H1 (cell line): ENCODE data around the gene MCF2L. TPM values are rescaled to one million over a fixed set of nuclear protein-coding genes. Genes with fewer than 3 reads are reported as not detected.

ENCODE experiments used
- CTCF ChIA-PET: fragments of 300-600 bp; sonication (Branson Sonifier 250); formaldehyde crosslinking; loops from one replicate; lab custom pipeline; 2021; ENCODE audit not compliant: partially characterized antibody; lab: Charles Lee
- POLR2A ChIA-PET: fragments of 300-600 bp; sonication (Branson Sonifier 250); formaldehyde crosslinking; loops from one replicate; lab custom pipeline; 2021; ENCODE audit warnings: inconsistent platforms; ENCODE audit not compliant: partially characterized antibody; lab: Charles Lee
- DNase-seq, 2 experiments: peaks; one replicate each; pipeline versions ENCODE4 v3.0.0 to v3.0.0-alpha.2; 2010 to 2022; ENCODE audit warnings: low spot score in 2 of 2, low read depth in 1 of 2, mixed read lengths in 1 of 2
- FAIRE-seq: peaks from 2 replicates; lab custom pipeline; 2011; peaks lifted over from hg19 to GRCh38; lab: Jason Lieb, UNC
- H2AFZ ChIP-seq: 2 replicates; pipeline ENCODE4 v1.8.1; 2012; ENCODE audit warnings: low read length, inconsistent platforms
- H2AK5ac ChIP-seq: 2 replicates; pipeline ENCODE4 v1.6.1; 2013; ENCODE audit warnings: low read depth, low read length
- H2BK120ac ChIP-seq: replicated peaks from 2 replicates; pipeline ENCODE3; 2013; ENCODE audit warnings: low read depth, low read length, inconsistent platforms
- H2BK12ac ChIP-seq: 2 replicates; pipeline ENCODE4 v1.6.1; 2013; ENCODE audit warnings: low read depth, low read length
- H2BK15ac ChIP-seq: 2 replicates; pipeline ENCODE4 v1.6.1; 2013; ENCODE audit warnings: low read length
- H2BK20ac ChIP-seq: 2 replicates; pipeline ENCODE4 v1.6.1; 2013; ENCODE audit warnings: low read length
- H2BK5ac ChIP-seq: 2 replicates; pipeline ENCODE4 v1.6.1; 2013; ENCODE audit warnings: low read depth, low read length
- H3K14ac ChIP-seq: 2 replicates; pipeline ENCODE4 v1.6.1; 2013; ENCODE audit warnings: inconsistent platforms; ENCODE audit not compliant: insufficient read length
- H3K18ac ChIP-seq: 2 replicates; pipeline ENCODE4 v1.6.1; 2013; ENCODE audit warnings: low read length; ENCODE audit errors: extremely low read depth
- H3K23ac ChIP-seq: 2 replicates; pipeline ENCODE4 v1.6.1; 2013; ENCODE audit warnings: inconsistent platforms; ENCODE audit not compliant: insufficient read length
- H3K23me2 ChIP-seq: 2 replicates; pipeline ENCODE4 v1.6.1; 2013; ENCODE audit warnings: low read depth, low read length
- H3K27ac ChIP-seq: 2 replicates; pipeline ENCODE4 v1.6.1; 2011; ENCODE audit warnings: low read depth, low read length, inconsistent platforms
- H3K27me3 ChIP-seq, 4 experiments: replicated peaks in 1 of 4; 1 replicate in 1 of 4; 2 replicates in 3 of 4; pipeline versions ENCODE4 v1.6.1 to v1.8.1; 2011 to 2013; ENCODE audit warnings: low read length in 3 of 4, mild to moderate bottlenecking in 3 of 4, inconsistent platforms in 2 of 4, mixed read lengths in 2 of 4, moderate library complexity in 1 of 4; ENCODE audit not compliant: control insufficient read depth in 3 of 4, insufficient read depth in 3 of 4; ENCODE audit errors: extremely low read depth in 1 of 4
- H3K36me3 ChIP-seq, 4 experiments: 2 replicates each; pipeline versions ENCODE4 v1.6.1 to v1.8.1; 2011 to 2013; ENCODE audit warnings: mild to moderate bottlenecking in 4 of 4, low read length in 3 of 4, moderate library complexity in 2 of 4, control low read depth in 1 of 4, inconsistent platforms in 1 of 4; ENCODE audit not compliant: insufficient read depth in 4 of 4, control insufficient read depth in 2 of 4
- H3K4ac ChIP-seq: replicated peaks from 2 replicates; pipeline ENCODE3; 2013; ENCODE audit warnings: low read length, low read depth, mixed read lengths, inconsistent platforms; ENCODE audit not compliant: insufficient read length
- H3K4me1 ChIP-seq, 4 experiments: replicated peaks in 1 of 4; 1 replicate in 1 of 4; 2 replicates in 3 of 4; pipeline versions ENCODE4 v1.6.1 to v1.8.1; 2011 to 2013; ENCODE audit warnings: low read length in 3 of 4, inconsistent platforms in 2 of 4, mixed read lengths in 1 of 4; ENCODE audit not compliant: insufficient read depth in 4 of 4, control insufficient read depth in 3 of 4
- H3K4me2 ChIP-seq, 2 experiments: 2 replicates each; pipeline versions ENCODE4 v1.6.1 to v1.8.1; 2011 to 2013; ENCODE audit warnings: low read depth in 2 of 2, low read length in 2 of 2, control low read depth in 1 of 2, inconsistent platforms in 1 of 2, mild to moderate bottlenecking in 1 of 2; ENCODE audit not compliant: insufficient read depth in 1 of 2
- H3K4me3 ChIP-seq, 4 experiments: fragments of 200-600, 300-600 bp in 1 of 4; sonication (generic), shearing (Covaris generic), sonication (Bioruptor Twin) in 1 of 4; 2 replicates each; pipeline versions ENCODE4 v1.5.1 to v1.8.1; 2011 to 2016; ENCODE audit warnings: low read length in 4 of 4, low read depth in 3 of 4, control low read depth in 2 of 4, inconsistent platforms in 2 of 4, mild to moderate bottlenecking in 2 of 4, mixed read lengths in 1 of 4, moderate library complexity in 1 of 4; ENCODE audit not compliant: insufficient read depth in 2 of 4; ENCODE audit errors: extremely low read depth in 1 of 4
- H3K56ac ChIP-seq: replicated peaks from 2 replicates; pipeline ENCODE3; 2013; ENCODE audit warnings: low read depth, mild to moderate bottlenecking, mixed read lengths, low read length, inconsistent platforms; ENCODE audit not compliant: insufficient read length
- H3K79me1 ChIP-seq: 2 replicates; pipeline ENCODE4 v1.6.1; 2013; ENCODE audit warnings: low read depth, low read length, control low read depth
- H3K79me2 ChIP-seq, 2 experiments: 2 replicates each; pipeline versions ENCODE4 v1.6.1 to v1.8.1; 2012 to 2013; ENCODE audit warnings: low read length in 2 of 2, mild to moderate bottlenecking in 2 of 2, inconsistent platforms in 1 of 2; ENCODE audit not compliant: insufficient read depth in 2 of 2, control insufficient read depth in 1 of 2
- H3K9ac ChIP-seq, 4 experiments: replicated peaks in 1 of 4; 1 replicate in 1 of 4; 2 replicates in 3 of 4; pipeline versions ENCODE4 v1.6.1 to v1.8.1; 2011 to 2013; ENCODE audit warnings: low read depth in 3 of 4, low read length in 3 of 4, control low read depth in 2 of 4, mild to moderate bottlenecking in 2 of 4, moderate library complexity in 2 of 4, inconsistent platforms in 1 of 4; ENCODE audit errors: extremely low read depth in 1 of 4
- H3K9me3 ChIP-seq, 2 experiments: 2 replicates each; pipeline versions ENCODE4 v1.6.1 to v1.8.1; 2012 to 2013; ENCODE audit warnings: mild to moderate bottlenecking in 2 of 2, moderate library complexity in 2 of 2, control low read depth in 1 of 2, inconsistent platforms in 1 of 2, low read depth in 1 of 2, low read length in 1 of 2, mixed read lengths in 1 of 2; ENCODE audit not compliant: insufficient read depth in 2 of 2
- H4K20me1 ChIP-seq, 2 experiments: replicated peaks in 1 of 2; 2 replicates each; pipeline versions ENCODE3 to v1.8.1; 2011 to 2013; ENCODE audit warnings: inconsistent platforms in 2 of 2, low read length in 2 of 2, mild to moderate bottlenecking in 1 of 2; ENCODE audit not compliant: insufficient read depth in 2 of 2, control insufficient read depth in 1 of 2
- H4K5ac ChIP-seq: 2 replicates; pipeline ENCODE4 v1.6.1; 2013; ENCODE audit warnings: low read length, low read depth, mixed read lengths, inconsistent platforms; ENCODE audit not compliant: insufficient read length
- H4K8ac ChIP-seq: 2 replicates; pipeline ENCODE4 v1.8.0; 2013; ENCODE audit warnings: mild to moderate bottlenecking, moderate library complexity, low read length, inconsistent platforms; ENCODE audit not compliant: insufficient read depth; ENCODE audit errors: extremely low read depth
- H4K91ac ChIP-seq: replicated peaks from 2 replicates; pipeline ENCODE3; 2013; ENCODE audit warnings: low read length, mixed read lengths, inconsistent platforms; ENCODE audit not compliant: insufficient read length
- BRCA1 ChIP-seq: IDR thresholded peaks from 2 replicates; pipeline ENCODE4 v1.6.1; 2012; ENCODE audit warnings: low read depth, low read length, improper control_type of control experiment
- CBX5 ChIP-seq: fragments of 300-800, 300-1000 bp; sonication (generic); IDR thresholded peaks from 2 replicates; pipeline ENCODE4 v1.7.1; 2016; ENCODE audit warnings: antibody characterized with exemption, low read length, low read depth
- CHD1 ChIP-seq: IDR thresholded peaks from 2 replicates; pipeline ENCODE4 v1.6.1; 2012; ENCODE audit warnings: low read depth, low read length, improper control_type of control experiment
- CHD2 ChIP-seq: IDR thresholded peaks from 2 replicates; pipeline ENCODE4 v1.6.1; 2012; ENCODE audit warnings: low read length, improper control_type of control experiment
- JUN ChIP-seq: IDR thresholded peaks from 2 replicates; pipeline ENCODE4 v1.6.1; 2011; ENCODE audit warnings: low read depth, mild to moderate bottlenecking, improper control_type of control experiment, low read length
- MAX ChIP-seq: IDR thresholded peaks from 2 replicates; pipeline ENCODE4 v1.6.1; 2012; ENCODE audit warnings: inconsistent platforms
- POLR2A ChIP-seq, 2 experiments: IDR thresholded peaks; 1 replicate in 1 of 2; 2 replicates in 1 of 2; pipeline ENCODE4 v1.6.1; 2011; ENCODE audit warnings: low read depth in 2 of 2, low read length in 2 of 2, mild to moderate bottlenecking in 2 of 2; ENCODE audit errors: control extremely low read depth in 1 of 2
- RAD21 ChIP-seq, 2 experiments: IDR thresholded peaks in 1 of 2; conservative IDR thresholded peaks in 1 of 2; 2 replicates each; pipeline ENCODE4 v1.6.1; 2011; ENCODE audit warnings: low read depth in 2 of 2, low read length in 2 of 2, improper control_type of control experiment in 1 of 2, inconsistent platforms in 1 of 2, mild to moderate bottlenecking in 1 of 2, moderate library complexity in 1 of 2
- RFX5 ChIP-seq: IDR thresholded peaks from 2 replicates; pipeline ENCODE4 v1.6.1; 2011; ENCODE audit warnings: low read depth, low read length, improper control_type of control experiment, borderline replicate concordance
- SIRT6 ChIP-seq: IDR thresholded peaks from one replicate; pipeline ENCODE4 v1.7.1; 2012; ENCODE audit warnings: low read length, inconsistent platforms
- WGBS, 2 experiments: shearing (Covaris generic) in 1 of 2; methylation state at CpG; one replicate each; pipeline versions ENCODE4 v1.1.6 to v1.1.7; 2013 to 2015; ENCODE audit warnings: low lambda C conversion rate in 2 of 2, mixed read lengths in 2 of 2, inconsistent platforms in 1 of 2, low coverage in 1 of 2, missing lambda C conversion rate in 1 of 2; ENCODE audit not compliant: insufficient replicate concordance in 2 of 2, insufficient coverage in 1 of 2, insufficient read length in 1 of 2; ENCODE audit errors: extremely low coverage in 1 of 2, missing lambda C conversion rate in 1 of 2; 5-methylcytosine and 5-hydroxymethylcytosine counted together
- polyA plus RNA-seq, 7 experiments: library from polyadenylated mRNA; depleted of rRNA in 3 of 7; stranded (reverse) in 5 of 7; unstranded in 2 of 7; fragments of >200 nt in 5 of 7; fragments of 200-250 nt in 2 of 7; gene quantifications; 1 replicate in 5 of 7; 2 replicates in 1 of 7; 4 replicates in 1 of 7; pipeline versions ENCODE4 v1.2.1 to v1.2.3, GENCODE V29; 2011 to 2013; ENCODE audit warnings: missing spikeins in 2 of 7, mixed read lengths in 2 of 7
- total RNA-seq: library from RNA; stranded (reverse); fragmentation: NEBNext Ultra II Directional; extraction: Animal tissue kit (Norgen Biotek cat#: 25700); gene quantifications from 2 replicates; pipeline ENCODE4 v1.2.1, GENCODE V29; 2021
- TF ChIP-seq, protein P1 (sequence below): IDR thresholded peaks from 2 replicates; pipeline ENCODE4 v1.6.1; 2011; ENCODE audit warnings: low read length, improper control_type of control experiment

MCF2L gene
- total and polyA plus RNA-seq, 2 of the 8 experiments (the other 6 are each of a cell fraction or from before 2014, with no cell fraction given), result 10.1 to 24.4 TPM

DNA sequence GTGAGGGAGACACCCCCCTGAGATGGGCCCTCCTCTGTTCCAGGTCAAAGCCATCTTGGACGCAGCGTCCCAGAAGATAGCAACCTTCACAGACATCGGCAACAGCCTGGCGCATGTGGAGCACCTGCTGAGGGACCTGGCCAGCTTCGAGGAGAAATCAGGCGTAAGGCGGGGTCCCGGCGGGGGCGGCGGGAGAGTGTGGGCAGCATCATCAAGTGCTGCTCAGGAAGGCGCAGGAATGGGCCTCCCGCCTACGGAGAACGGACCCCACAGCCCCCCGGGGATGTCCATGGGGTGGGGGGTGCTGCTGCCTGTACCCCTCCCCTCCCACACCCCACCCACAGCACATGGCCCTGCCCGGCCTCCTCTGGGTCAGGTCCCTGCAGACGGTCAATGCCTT, 105.4 kb downstream of the MCF2L start:
- Histone ChIP-seq H3K14ac (no peak overlapping the region), H3K4me1 (peaks cover 0 to 6% (median 0%) of the 10 kb centered on the region in 4 experiments; a peak in 2 of 7 replicates), H3K79me1 (no peaks in the 10 kb centered on the region), H3K79me2 (no peaks in the 10 kb centered on the region), H2BK15ac (no peak overlapping the region), H3K23me2 (no peaks in the 10 kb centered on the region), H3K56ac (no peak overlapping the region), H2BK20ac (no peak overlapping the region), H3K23ac (no peak overlapping the region), H3K27me3 (no peaks in the 10 kb centered on the region), H2BK120ac (no peak overlapping the region), H4K91ac (no peak overlapping the region), H3K36me3 (peaks cover 0 to 3% (median 0%) of the 10 kb centered on the region in 4 experiments; a peak in 4 of 8 replicates), H2AFZ (no peak overlapping the region), H4K8ac (no peak overlapping the region), H3K4me2 (no peak overlapping the region), H4K5ac (no peak overlapping the region), H3K18ac (no peak overlapping the region), H3K9ac (no peak overlapping the region), H4K20me1 (no peaks in the 10 kb centered on the region), H3K4me3 (no peak overlapping the region), H2AK5ac (no peak overlapping the region), H2BK5ac (no peak overlapping the region), H2BK12ac (no peak overlapping the region), H3K4ac (no peak overlapping the region), H3K27ac (no peak overlapping the region), H3K9me3 (no peaks in the 10 kb centered on the region)
- no peak for DNase-seq
- FAIRE-seq, result no peak
- CTCF ChIA-PET, result interaction anchor here (0.8 to 1.6 kb wide), 2 partner anchors 12 to 20 kb away, joined by 3 to 4 read pairs; no protein-coding TSS in a partner anchor
- 79% methylated on average over 7 of the region's 18 CpGs; no CpG with 5 or more reads in 1 of the 2 experiments for WGBS, 2 experiments
- POLR2A ChIA-PET, result no interaction called here
- no peak for TF ChIP-seq CHD1
- TF ChIP-seq POLR2A (IDR thresholded peaks at IDR 0.05; ENCODE audit: control extremely low read depth in 1 of 2, low read depth in 2 of 2, low read length in 2 of 2), result no peak
- TF ChIP-seq SIRT6, result no peak
- TF ChIP-seq MAX, result no peak
- TF ChIP-seq, protein P1, sequence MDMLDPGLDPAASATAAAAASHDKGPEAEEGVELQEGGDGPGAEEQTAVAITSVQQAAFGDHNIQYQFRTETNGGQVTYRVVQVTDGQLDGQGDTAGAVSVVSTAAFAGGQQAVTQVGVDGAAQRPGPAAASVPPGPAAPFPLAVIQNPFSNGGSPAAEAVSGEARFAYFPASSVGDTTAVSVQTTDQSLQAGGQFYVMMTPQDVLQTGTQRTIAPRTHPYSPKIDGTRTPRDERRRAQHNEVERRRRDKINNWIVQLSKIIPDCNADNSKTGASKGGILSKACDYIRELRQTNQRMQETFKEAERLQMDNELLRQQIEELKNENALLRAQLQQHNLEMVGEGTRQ, result no peak
- TF ChIP-seq CHD2, result no peak
- TF ChIP-seq JUN, result no peak
- no peak for TF ChIP-seq RFX5
- no peak for TF ChIP-seq RAD21 (IDR thresholded peaks at IDR 0.05 in 1 of 2, conservative IDR thresholded peaks at IDR 0.05 in 1 of 2; ENCODE audit: low read depth in 2 of 2, low read length in 2 of 2)
- no peak for TF ChIP-seq CBX5
- no peak for TF ChIP-seq BRCA1
